NCI-H226 (cell line): Measurements from ENCODE around the gene TYMS.
"Not testable (repeated sequence)": the region's sequence is repeated elsewhere in the genome, so short reads cannot be mapped to it uniquely, and the experiment has no call there.

Experiments used
- DNase-seq: peaks from one replicate; pipeline ENCODE4 v3.0.0-alpha.2; 2015

TYMS gene

GRCh38 chr18:678482-679182 is 21.2 kb downstream of the TYMS start:
- DNase-seq: no peak

DNA sequence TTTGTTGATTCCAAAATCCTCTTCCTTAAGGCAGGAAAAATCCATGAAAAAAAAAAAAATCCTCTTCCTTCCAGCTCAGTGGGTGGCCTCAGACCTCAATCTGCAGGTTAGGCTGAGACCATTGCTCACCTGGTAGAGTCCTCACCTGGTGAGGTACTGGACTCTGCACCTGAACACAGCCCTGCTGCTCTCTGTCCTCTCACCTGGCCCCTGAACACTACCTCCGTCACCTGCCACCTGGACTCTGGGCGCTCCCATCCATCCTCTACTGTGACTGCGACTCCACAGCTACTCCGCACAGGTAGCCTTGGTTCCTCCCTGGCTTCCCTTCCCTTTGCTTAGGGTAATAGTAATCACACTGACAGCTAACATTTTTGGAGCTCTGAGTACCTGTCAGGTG is 22.1 kb downstream of the TYMS start:
- DNase-seq: no peak

DNA sequence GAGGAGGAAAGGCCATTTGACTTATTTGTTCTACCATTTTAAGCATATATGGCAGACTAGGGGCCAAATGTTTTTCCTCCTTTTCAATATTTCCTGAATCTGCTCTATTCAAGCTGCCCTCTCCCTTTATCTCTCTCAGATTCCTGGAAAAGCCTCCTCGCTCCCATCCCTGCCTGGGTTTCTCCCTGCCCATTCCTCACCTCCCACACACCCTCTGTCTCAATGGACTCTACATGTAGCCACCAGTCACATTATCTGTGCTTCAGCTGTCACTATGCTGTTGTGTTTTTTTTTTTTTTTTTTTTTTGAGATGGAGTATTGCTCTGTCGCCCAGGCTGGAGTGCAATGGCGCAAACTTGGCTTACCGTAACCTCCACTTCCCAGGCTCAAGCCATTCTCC is 22.9 kb downstream of the TYMS start:
- no peak for DNase-seq

GRCh38 chr18:681985-682384 is 24.5 kb downstream of the TYMS start:
- no peak for DNase-seq

- DNase-seq: not testable (repeated sequence)
Observed at GRCh38 chr18:682416-682815, 25.0 kb downstream of the TYMS start.

DNA sequence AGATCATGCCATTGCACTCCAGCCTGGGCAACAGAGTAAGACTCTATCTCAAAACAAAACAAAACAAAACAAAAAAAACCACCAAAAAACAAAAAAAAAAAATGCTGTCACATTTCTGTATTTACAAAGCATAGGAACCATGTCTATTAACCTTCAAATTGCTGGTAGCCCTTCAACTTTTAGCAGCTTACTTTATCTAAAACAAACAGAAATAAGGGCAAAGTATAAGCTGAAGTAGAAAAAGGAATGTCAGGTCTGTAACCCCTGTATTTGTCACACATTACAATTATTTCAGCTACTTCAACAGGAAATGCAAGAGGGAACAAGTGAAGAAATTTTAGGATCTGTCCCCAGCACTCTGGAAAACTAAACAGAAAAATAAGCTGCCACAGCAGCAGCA is 25.4 kb downstream of the TYMS start:
- DNase-seq: no peak

DNA sequence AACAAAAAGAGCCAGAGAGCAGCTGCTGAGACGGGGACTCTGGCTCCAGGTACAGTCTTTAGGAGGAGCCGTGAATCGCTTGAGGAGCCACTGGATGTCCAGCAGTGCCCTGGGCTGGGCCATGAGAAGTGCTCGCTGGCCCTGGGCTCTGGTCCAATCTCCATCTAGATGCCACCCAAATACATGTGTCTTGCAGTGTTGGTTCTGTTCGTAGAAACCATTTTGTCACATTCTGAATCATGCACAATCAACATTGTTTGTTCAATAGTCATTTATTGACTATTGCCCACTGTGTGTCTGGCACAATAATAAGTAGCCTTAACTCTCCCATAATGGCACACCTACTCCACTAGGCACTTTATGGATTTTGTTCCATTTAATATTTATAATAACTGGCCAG is 26.1 kb downstream of the TYMS start:
- DNase-seq: no peak

- no peak for DNase-seq
Observed at GRCh38 chr18:685438-685837, 28.0 kb downstream of the TYMS start.

- DNase-seq: peak; percentile 12
Observed at GRCh38 chr18:686339-687111, 29.1 kb downstream of the TYMS start.

DNA sequence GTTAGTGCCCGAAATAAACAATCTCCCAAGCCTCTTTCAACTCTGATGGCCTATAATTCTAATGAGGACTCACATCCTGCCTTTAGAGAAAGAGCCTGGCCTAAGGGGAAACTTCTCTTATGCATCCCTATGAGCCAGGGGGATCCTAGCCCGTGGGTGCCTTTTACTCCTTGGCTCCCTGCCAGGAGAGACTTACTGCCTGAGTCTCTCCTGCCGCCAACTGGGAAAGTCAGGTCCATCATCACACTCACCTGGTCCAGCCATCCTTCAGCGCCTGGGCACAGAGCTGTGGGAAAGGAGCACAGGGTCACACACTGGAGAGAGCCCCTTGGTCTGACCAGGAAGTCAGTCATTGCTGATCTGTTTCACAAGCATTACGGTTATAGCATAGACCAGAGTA is 30.9 kb downstream of the TYMS start:
- DNase-seq: no peak

DNA sequence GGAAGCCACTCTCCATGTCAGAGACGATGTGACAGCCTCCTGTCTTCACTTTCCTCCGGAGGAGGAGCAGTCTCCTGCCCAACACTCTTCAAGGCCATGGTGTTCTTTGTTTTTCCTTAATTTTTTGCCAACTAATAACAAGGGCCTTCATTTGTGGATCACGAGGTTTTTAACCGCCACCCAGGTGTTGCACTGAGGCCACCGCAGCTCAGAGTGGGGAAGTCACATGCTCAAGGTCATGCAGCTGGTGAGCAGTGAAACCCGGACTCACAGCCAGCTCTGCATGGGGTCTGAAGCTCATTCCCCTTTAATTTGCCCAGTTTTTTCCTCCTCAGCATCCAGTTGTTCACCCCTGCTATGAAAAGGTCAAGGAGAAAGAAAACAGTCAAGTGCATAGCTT is 35.4 kb downstream of the TYMS start:
- no peak for DNase-seq

DNA sequence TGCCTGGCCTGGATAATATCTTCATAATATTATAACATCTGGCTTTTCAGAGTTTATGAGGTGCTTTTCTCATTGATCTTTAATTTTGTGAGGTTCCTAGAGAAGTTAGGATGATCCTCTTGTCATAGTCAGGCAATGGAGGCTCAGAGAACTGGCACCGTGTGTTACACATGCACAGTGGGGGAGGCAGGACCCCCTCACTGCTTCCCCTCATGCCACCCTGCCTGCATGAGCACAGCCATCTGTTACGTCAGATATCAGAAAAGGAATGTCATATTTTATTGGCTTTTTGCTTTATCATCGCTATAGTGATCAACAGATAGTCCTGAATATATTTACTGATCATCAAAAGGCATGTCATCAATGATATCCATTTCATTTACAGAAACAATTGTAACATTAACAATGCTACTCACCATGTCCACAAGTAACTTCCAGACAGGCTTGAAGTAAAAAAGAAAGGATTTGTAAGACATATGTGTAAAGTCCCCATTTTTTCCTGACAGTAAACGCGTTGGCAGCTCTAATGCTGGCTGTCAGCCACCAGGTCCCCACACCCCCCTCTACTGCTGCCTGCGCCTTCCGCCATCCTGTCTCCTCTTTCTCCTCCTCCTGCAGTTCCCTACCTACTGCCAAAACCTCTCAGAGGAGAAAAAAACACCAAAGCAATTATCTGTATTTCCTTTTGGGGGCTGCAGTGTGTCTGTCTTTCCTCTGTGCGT is 36.2 kb downstream of the TYMS start:
- no peak for DNase-seq

DNA sequence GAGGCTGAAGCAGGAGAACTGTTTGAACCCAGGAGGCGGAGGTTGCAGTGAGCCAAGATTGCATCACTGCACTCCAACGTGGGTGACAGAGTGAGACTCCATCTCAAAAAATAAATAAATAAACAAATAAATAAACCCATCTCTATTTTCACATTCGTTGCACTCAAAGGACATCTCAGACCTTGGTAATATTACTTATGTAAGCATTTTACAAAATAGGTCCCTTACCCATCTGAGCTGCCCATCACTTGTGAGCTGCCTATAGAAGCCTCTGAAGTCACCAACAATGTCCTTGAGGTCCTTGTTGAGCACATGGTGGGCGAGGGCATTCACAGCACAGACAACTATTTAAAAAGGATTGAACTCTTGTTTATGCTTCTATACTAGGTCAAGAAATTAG is 39.6 kb downstream of the TYMS start:
- DNase-seq: no peak

DNA sequence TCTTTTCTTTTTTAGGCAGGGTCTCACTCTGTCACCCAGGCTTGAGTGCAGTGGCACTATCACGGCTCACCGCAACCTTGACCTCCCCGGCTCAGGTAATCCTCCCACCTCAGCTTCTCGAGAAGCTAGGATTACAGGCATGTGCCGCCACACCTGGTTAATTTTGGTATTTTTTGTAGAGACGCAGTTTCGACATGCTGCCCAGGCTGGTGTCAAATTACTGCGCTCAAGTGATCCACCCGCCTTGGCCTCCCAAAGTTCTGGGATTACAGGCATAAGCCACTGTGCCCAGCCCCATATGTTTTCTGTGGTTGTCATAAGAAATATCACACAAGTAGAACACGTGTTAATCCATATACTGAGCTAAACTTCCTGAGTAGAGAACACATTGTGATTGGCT is 40.3 kb downstream of the TYMS start:
- no peak for DNase-seq

GRCh38 chr18:703213-703967 is 45.9 kb downstream of the TYMS start:
- peak; percentile 59 for DNase-seq

- no peak for DNase-seq
Observed at GRCh38 chr18:706405-706804, 49.0 kb downstream of the TYMS start.

- no peak for DNase-seq
Observed at GRCh38 chr18:708096-708495, 50.6 kb downstream of the TYMS start.

DNA sequence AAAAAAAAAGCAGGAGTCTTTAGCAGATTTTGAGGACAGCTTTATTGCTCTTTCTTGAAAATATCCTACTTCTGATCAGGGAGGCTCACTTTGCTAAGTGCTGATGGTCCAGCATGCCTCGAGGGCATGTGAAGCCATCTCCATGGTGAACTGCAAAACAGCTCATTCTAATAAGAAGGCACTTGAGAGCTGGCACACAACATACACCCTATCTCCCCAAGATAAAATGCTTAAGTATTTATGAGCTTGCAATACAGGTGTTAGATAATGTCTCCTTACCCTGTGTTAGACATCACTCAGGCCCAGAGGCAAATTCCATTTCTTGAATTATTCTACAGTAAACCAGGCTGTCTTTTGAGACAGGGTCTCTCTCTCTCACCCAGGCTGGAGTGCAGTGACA is 52.3 kb downstream of the TYMS start:
- peak; percentile 64 for DNase-seq

DNA sequence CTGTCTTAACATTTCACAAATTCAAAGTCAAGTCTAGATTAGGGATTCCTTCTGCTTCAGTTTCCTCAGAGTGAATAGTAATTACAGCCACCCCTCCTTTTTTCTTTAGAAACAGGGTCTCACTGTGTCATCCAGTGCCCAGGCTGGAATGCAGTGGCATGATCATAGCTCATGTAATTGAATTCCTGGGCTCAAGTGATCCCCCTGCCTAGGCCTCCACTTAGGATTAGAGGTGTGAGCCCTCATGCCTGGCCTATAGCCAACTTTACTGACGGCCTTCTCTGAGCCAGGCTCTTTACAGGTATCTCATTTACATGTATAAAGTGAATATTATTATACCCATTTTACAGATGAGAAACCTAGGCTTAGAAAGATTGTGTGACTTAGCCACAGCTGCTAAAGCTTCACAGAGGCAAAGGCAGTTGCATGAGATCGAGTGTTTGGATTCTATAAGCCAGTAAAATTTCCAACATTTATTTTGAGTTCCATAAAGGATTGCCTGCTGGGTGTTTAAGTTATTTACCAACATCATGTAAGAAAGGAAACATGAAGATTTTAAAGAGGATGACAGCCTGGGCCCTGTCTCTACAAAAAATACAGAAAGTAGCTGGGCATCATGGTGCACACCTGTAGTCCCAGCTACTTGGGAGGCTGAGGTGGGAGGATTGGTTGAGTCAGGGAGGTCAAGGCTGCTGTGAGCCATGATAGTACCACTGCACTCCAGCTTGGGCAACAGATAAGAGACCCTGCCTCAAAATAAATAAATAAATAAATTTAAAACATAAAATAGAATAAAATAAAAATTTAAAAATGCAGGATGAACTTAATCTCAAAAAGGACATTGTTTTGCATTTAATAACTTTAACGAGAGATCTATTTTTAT is 53.2 kb downstream of the TYMS start:
- no peak for DNase-seq

GRCh38 chr18:711310-711656 is 53.8 kb downstream of the TYMS start:
- DNase-seq: no peak

DNA sequence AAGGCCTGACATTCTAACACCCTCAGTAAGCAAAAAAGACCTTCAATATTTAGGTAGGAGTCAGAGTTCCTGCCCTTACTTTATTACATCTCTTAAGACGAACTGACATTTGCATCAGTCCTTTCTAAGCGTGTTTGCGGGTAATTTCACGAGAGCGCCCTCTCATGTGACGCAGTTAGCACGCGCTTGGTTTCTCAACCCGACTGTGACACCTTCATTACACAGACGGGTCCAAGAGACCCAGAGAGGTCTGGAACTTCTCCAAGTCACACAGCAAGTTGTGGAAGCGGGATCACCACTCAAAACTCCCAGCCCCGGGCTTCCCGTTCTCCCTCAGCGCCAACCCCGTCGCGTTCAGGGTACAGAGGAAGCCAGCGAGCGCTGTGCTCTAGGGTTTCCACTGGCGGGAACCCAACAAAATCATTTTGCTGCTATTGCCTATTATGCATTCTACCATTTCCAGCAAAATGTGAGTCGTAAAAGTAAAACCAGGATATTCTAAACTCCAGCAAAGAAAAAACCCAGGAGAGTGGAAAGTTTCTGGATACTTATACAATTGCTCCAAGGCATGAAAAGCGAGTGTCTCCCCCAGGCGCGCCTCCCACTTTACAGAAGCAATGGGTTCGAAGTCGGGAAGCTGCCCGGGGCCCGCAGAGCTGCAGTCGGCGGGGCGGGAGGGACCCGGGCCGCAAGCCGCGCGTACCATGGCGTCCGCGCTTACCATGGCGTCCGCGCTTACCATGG is 54.4 kb downstream of the TYMS start:
- peak; percentile 64 for DNase-seq
